ENCODE results near the gene CELSR1. TPM values are rescaled to one million over a fixed set of nuclear protein-coding genes. Genes with fewer than 3 reads are reported as not detected.
"Not testable (repeated sequence)": the region's sequence is repeated elsewhere in the genome, so short reads cannot be mapped to it uniquely, and the experiment has no call there.

Gene CELSR1
- total RNA-seq, 1 donor from 2014 or later, result 4.8 TPM

GRCh38 chr22:46512683-46513082 is 24.7 kb downstream of the CELSR1 start:
- DNase-seq (ENCODE audit: low spot score), result no peak

GRCh38 chr22:46512039-46512370 is 25.4 kb downstream of the CELSR1 start:
- no peak for DNase-seq (ENCODE audit: low spot score)

DNA sequence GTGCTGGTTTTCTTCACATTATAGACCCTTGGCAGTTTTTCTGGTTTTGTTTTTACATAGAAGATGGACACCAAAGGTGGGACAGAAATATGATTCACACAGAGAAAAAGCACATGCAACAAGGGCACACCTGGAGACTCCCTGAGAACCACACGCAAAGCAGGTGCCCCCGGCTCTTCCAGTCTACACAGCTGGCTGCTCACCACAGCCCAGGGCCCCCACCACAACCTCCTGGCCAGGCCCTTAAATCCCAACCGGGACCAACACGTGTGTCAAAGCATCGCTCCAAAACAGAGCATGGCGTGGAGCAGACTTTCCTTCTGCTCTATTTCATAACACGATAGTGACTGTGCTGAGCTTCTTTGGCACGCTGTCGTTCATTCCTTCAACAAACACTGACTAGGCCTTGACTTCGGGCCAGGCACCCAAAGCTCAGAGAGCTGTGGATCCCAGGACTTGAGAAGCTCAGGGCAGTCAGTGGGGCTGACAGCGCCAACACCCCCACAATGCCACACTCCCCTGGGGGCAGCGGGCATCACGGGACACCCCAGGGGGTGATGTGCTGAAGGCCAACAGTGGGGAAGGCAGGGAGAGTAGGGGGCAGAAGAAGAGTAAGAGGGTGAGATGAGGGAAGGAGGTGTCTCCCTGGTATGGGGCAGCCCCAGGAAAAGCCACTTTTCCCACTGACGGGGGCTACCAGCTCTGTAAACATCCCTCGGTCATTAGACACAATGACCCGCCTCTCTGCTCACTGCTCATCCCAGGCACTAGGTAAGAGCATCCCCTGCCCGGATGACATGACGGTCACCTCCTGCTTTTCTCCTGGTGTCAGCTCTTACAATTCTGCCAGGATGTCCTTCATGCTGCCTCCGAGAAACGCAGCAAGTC is 26.0 kb downstream of the CELSR1 start:
- DNase-seq (ENCODE audit: low spot score), result peak; percentile 22

DNA sequence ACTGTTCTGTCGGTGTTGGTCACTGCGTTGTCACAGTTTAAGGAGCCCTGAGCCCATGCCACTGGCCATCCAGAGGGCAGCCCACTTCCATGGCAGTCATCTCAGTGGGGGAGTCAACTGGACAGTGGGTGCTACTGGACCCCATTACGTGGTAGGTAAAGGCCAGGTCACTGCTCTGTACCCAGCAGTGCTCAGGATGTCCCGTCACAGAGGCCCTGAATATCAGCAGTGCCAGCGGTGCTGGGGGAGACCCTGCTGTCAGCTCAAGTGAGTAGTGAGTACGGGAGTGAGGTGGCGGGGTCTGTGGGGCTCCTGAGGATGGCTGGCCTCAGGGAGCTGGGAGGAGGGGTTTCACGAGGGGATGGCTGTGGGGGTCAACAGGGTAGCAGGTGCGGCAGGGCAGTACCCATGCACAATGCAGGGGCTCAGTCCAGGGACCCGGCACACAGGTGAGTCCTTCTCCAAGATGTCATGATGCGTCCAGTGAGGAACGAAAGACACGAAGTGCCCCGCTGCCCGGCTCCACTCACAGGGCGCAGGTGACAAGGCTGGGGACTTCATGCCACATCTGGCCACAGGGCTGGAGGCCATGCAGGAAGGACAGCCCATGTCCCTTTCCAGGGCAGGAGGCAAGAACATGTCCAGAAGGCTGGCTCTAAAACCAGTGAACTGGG is 27.9 kb downstream of the CELSR1 start:
- no peak for DNase-seq (ENCODE audit: low spot score)

- no peak for DNase-seq (ENCODE audit: low spot score)
These were observed 28.9 kb downstream of the CELSR1 start for GRCh38 chr22:46508491-46508999.

GRCh38 chr22:46507451-46508425 is 29.7 kb downstream of the CELSR1 start:
- no peak for DNase-seq (ENCODE audit: low spot score)

DNA sequence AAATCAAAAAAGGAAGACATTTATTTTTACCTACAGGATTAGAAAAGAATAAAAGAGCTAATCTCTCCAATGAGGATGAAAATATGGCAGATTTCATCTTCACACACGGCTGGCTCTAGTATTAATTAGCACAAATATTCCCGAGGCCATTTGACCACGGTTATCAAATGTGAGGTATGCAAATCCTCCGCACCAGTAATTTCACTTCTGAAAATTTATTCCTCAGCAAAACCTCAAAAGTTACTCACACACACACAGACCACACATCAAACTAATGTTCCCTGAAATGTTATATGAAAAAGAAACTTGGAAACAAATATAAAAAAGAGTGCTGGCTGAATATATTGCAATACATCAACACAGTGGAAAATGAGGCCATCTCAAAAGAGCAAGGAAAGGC is 32.8 kb downstream of the CELSR1 start:
- no peak for DNase-seq (ENCODE audit: low spot score)

DNA sequence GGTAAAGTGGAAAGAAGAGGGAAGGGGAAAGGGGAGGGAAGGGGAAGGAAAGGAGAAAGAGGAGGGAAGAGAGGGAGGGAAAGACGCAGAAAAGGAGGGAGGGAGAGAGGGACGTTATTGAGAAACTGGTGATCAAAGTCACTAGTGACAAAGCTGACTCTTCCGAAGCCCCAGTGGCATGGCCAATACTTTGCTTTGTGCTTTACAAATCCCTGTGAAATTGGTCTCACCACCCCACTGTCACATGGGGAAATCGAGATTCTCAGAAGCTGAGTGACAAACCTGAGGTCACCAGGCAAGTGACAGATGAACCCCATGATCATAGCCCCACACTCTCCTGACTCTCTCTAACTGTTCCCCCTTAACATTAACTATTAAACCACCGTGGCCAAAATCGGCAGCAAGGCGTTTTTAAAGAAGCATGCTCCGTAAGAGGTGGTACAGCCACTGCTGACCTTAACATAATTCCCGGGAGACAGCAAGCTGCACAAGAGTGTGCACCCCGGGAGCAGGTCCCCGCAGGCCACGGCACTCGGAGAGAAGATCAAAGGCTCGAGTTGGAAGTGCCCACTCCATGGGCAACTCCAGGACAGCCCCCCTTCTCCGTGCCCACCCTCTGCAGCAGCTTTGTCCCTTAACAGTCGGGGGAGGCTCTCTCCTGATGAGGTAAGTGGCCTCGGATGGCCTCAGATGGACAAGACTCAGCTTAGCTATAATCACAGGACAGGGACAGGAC is 34.8 kb downstream of the CELSR1 start:
- no peak for DNase-seq (ENCODE audit: low spot score)

DNA sequence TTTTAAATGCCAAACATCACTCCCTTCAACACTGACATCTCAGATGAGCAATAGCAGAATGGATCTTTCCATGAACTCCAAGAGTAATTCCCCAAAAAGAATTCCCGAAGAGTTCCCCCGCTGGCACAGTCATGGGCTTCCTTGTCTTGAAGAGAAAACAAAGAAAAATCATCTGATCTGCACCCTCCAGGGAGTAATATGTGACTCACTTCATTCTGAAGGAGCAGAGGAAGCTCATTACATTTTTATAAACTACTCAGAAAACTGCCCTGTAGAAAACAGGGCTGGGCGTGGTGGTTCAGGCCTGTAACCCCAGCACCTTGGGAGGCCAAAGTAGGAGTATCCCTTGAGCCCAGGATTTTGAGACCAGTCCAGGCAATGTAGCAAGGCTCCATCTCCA is 35.7 kb downstream of the CELSR1 start:
- DNase-seq (ENCODE audit: low spot score), result no peak

DNA sequence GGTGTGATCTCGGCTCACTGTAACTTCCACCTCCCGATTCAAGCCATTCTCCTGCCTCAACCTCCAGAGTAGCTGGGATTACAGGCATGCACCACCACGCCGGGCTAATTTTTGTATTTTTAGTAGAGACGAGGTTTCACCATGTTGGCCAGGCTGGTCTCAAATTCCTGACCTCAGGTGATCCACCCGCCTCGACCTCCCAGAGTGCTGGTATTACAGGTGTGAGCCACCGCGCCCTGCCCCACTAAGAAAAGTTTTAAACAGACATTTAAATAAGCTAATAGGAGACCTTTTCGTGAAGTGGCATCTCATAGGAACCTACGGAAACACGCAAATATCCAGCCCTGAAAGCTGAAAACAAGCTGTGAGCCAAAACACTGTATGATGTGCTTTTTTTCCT is 36.2 kb downstream of the CELSR1 start:
- DNase-seq (ENCODE audit: low spot score), result not testable (repeated sequence)

DNA sequence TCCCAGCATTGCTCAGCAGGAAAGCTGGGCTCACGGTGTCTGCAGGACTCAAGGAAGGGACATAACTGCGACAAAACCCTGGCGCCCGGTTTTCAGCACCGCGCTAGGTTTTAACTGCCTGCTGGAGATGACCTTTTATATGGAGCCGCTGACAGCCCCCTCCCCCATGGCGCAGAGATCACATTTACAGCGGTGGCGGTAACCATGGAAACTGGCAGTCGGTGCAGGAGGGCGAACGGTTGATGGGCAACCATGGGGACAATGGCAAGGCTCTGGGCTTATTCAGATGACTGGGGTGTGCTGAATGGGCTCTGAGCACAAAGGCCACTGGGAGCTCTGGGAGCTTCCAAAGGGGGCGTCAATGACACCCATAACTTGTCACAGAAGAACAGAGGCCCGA is 37.2 kb downstream of the CELSR1 start:
- no peak for DNase-seq (ENCODE audit: low spot score)

GRCh38 chr22:46499805-46500189 is 37.6 kb downstream of the CELSR1 start:
- no peak for DNase-seq (ENCODE audit: low spot score)

DNA sequence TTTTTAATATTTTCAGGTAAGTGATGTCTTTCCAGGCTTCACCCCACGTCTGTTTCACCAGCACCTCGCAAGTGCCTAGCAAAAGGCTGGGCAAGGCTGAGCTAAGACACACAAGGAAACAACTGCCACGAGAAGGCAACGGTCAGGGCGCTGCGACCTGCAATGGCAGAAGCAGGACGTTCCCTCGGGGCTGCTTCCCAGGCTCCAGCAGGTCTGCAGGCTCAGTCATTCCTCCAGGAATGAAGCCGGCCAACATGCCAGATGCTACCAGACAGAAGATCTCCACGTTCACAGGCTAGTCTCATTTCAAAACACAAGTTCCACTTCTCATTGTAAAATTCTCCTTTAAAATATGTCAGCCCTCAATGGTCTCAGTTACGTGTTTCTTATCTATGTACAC is 45.5 kb downstream of the CELSR1 start:
- DNase-seq (ENCODE audit: low spot score), result no peak

DNA sequence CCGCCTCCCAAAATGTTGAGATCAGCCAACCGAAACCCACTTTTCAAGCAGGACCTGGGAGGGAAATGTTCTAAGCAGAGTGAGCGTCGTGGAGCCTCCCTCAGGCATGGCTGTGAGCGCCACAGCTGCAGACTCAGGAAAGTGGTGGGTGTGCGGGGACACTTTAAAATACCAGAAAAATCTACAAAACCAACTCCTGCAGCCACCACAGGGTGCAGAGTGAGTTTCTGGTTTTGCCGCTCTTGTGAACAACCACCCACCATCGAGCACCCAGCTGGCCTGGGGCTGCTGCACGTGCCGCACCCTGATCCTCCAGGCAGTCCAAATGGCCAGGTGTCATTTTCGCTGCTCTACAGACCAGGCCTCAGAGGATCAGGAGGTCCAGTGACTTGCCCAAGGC is 46.9 kb downstream of the CELSR1 start:
- DNase-seq (ENCODE audit: low spot score), result no peak

GRCh38 chr22:46486996-46487717 is 50.3 kb downstream of the CELSR1 start:
- no peak for DNase-seq (ENCODE audit: low spot score)

- DNase-seq (ENCODE audit: low spot score), result peak; percentile 27
These were observed 52.4 kb downstream of the CELSR1 start for GRCh38 chr22:46484861-46485595.

DNA sequence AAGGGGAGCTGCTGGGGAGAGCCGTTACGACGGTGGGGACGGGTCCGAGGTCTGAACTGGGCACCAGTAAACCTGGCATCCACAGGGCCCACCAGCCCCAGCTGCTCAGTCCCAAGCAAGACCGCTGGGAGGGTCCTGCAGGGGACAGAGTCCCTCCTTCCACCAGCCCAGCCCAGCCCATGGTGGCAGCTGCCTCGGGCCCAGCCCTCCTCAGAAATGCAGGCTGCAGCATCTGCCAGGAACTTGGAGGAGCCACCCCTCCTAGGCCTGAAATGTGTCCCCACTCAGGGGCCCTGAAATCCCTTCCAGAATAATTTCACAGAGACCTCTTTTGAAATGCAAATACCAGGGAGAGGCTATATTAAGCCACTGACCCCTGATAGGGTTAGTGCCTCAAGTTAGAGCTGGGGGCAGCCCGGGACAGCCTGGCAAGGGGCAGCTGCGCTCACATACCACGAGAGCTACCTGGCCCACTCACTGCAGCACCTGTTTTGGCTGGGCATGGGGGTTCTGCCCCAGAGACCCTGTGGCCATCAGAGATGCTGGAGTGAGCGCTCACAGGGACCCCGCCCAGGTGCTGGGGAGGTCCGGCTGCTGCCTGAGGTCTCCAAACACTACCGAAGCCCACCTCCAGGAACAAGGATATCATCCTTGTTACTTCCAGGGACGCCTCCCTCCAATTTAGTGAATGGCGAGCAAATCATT is 53.1 kb downstream of the CELSR1 start:
- DNase-seq (ENCODE audit: low spot score), result peak; percentile 27

DNA sequence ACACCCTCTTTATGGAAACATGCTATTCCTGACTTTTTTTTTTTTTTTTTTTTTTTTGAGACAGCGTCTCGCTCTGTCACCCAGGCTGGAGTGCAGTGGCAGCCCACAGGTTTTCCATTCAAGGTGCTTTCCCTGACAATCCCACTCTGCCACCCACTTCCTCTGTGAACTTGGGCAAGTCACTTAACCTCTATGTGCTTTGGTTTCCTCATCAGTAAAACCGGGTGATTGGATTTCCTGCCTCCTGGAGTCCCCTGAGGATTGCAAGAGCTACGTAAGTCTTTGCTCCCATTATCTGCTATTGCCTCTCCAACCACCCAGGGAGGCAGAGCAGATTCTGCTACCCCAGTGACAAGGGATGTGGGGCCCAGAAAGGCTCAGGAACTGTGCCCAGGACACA is 54.1 kb downstream of the CELSR1 start:
- no peak for DNase-seq (ENCODE audit: low spot score)

- DNase-seq (ENCODE audit: low spot score), result no peak
These were observed 55.3 kb downstream of the CELSR1 start for GRCh38 chr22:46482056-46482675.
